GM12873 (cell line): ENCODE data around the gene RPRM.

ENCODE experiments used
- TF ChIP-seq, protein P1 (sequence below): IDR thresholded peaks from 2 replicates; pipeline ENCODE4 v1.5.1; 2012; ENCODE audit warnings: low read depth, mild to moderate bottlenecking, moderate library complexity, low read length, control low read depth; ENCODE audit not compliant: insufficient read depth; ENCODE audit errors: missing control alignments

The RPRM gene

DNA sequence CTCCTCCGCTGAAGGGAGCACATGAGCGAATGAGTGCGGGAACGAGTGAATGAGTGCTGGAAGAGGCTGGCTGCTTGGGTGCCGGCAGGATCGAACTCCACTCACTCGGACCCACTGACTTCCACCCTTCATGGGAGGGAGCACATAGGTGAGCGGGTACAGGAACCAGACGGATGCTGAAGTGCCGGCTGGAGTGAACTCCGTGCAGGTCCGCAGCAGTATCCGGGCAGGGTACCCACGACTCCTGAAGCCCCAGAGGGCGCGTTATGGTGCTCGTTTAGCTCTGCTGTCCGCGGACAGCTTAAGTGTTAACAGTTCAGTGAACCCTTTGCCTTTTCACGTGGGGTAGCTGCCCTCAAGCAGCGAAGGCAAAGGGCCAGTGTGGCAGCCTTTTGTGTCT, 23.2 kb downstream of the RPRM start:
- TF ChIP-seq, protein P1, sequence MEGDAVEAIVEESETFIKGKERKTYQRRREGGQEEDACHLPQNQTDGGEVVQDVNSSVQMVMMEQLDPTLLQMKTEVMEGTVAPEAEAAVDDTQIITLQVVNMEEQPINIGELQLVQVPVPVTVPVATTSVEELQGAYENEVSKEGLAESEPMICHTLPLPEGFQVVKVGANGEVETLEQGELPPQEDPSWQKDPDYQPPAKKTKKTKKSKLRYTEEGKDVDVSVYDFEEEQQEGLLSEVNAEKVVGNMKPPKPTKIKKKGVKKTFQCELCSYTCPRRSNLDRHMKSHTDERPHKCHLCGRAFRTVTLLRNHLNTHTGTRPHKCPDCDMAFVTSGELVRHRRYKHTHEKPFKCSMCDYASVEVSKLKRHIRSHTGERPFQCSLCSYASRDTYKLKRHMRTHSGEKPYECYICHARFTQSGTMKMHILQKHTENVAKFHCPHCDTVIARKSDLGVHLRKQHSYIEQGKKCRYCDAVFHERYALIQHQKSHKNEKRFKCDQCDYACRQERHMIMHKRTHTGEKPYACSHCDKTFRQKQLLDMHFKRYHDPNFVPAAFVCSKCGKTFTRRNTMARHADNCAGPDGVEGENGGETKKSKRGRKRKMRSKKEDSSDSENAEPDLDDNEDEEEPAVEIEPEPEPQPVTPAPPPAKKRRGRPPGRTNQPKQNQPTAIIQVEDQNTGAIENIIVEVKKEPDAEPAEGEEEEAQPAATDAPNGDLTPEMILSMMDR, result no peak

GRCh38 chr2:153451611-153452010, 27.0 kb downstream of the RPRM start:
- TF ChIP-seq, protein P1, result no peak

DNA sequence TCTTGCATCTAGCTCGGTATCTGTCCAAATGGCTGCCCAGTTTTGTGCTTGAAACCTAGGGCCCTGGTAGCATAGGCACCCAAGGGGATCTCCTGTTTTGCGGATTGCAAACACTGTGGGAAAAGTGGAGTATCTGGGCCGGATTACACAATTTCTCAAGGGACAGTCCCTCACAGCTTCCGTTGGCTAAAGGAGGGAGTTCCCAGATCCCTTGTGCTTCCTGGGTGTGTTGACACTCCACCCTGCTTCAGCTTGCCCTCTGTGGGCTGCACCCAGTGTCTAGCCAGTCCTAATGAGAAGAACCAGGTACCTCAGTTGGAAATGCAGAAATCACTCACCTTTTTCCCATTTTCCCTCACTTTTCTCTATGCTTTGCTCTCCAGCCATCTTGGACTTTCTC, 35.5 kb downstream of the RPRM start:
- TF ChIP-seq, protein P1, result no peak

GRCh38 chr2:153433403-153433802, 45.2 kb downstream of the RPRM start:
- TF ChIP-seq, protein P1, result no peak

DNA sequence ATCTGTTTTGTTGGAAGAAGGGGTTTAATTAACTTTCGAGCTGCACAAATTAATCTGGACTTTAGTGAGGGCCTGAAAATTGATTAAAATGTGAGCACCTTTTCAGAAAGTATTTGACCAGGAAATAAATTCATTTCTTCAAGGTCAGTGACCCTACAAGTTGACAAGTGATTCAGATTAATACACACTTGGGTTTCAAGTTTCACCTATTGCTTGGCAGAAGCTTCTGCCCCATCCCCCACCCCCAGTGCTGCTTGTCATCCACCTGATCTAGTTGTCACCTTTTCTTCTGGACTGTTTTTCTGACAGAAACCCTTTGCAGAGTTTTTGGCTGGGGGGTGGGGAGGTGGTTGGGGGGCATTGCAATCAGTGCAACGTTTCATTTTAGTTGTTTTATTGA, 46.2 kb downstream of the RPRM start:
- TF ChIP-seq, protein P1, result no peak

DNA sequence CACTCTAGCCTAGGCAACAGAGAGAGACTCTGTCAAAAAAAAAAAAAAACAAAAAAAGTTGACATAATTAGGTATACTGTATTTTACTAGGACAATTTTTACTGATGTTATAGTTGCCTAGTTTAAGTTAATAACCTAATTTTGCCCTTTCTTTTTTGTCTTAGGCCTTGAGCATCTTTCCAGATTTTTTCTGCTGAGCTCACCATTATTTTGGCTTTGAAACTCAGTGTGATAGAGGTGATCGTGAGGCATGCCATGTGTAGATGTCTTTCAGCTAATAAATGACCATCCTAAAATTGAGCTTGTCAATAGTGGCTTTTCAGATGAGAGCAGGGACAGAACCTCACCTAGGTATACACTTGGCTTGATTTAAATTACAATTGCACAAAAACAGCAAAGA, 47.4 kb downstream of the RPRM start:
- TF ChIP-seq, protein P1, result no peak
